Muscle layer of colon (tissue), 2 donors: ENCODE measurements around the gene ARHGAP26.
A peak's percentile ranks its signal among the peaks of the same experiment; 100 is the strongest.

Experiments used
- H3K27ac ChIP-seq: one replicate; pipeline ENCODE4 v1.7.0; 2013; ENCODE audit warnings: low read depth, mild to moderate bottlenecking, low read length, moderate library complexity
- H3K27me3 ChIP-seq, 2 donors: one replicate each; pipeline ENCODE4 v1.7.0; 2013; ENCODE audit warnings: low read length in 2 of 2, mild to moderate bottlenecking in 2 of 2; ENCODE audit not compliant: insufficient read depth in 2 of 2, control insufficient read depth in 1 of 2
- H3K36me3 ChIP-seq: one replicate; pipeline ENCODE4 v1.7.0; 2013; ENCODE audit warnings: mild to moderate bottlenecking, low read length; ENCODE audit not compliant: insufficient read depth
- H3K4me1 ChIP-seq: one replicate; pipeline ENCODE4 v1.7.0; 2013; ENCODE audit warnings: mild to moderate bottlenecking, low read length; ENCODE audit not compliant: insufficient read depth
- H3K4me3 ChIP-seq, 2 donors: one replicate each; pipeline ENCODE4 v1.7.0; 2013; ENCODE audit warnings: low read length in 2 of 2, low read depth in 1 of 2, mild to moderate bottlenecking in 1 of 2, moderate library complexity in 1 of 2
- H3K9ac ChIP-seq: one replicate; pipeline ENCODE4 v1.7.0; 2013; ENCODE audit warnings: low read length
- H3K9me3 ChIP-seq: one replicate; pipeline ENCODE4 v1.7.0; 2013; ENCODE audit warnings: mild to moderate bottlenecking, low read length
- donor health status: abdominal sarcoma.
- donor health status: Adenocarcinoma of cecum.

ARHGAP26 gene

GRCh38 chr5:143134900-143135299 lies 364.7 kb downstream of the ARHGAP26 start:
- Histone ChIP-seq H3K36me3 (no peaks in the 10 kb centered on the region), H3K4me3 (no peak overlapping the region), H3K9ac (no peak overlapping the region), H3K4me1 (peaks cover 7% of the 10 kb centered on the region), H3K9me3 (no peaks in the 10 kb centered on the region), H3K27ac (no peak overlapping the region), H3K27me3 (no peaks in the 10 kb centered on the region)

GRCh38 chr5:143135832-143136551 lies 365.8 kb downstream of the ARHGAP26 start:
- Histone ChIP-seq H3K4me1 (no peaks in the 10 kb centered on the region), H3K36me3 (no peaks in the 10 kb centered on the region), H3K27ac (no peak overlapping the region), H3K4me3 (no peak overlapping the region), H3K9me3 (no peaks in the 10 kb centered on the region), H3K27me3 (no peaks in the 10 kb centered on the region), H3K9ac (no peak overlapping the region)

- Histone ChIP-seq H3K9ac (no peak overlapping the region), H3K36me3 (no peaks in the 10 kb centered on the region), H3K4me1 (peaks cover 15% of the 10 kb centered on the region), H3K27me3 (no peaks in the 10 kb centered on the region), H3K9me3 (no peaks in the 10 kb centered on the region), H3K27ac (no peak overlapping the region), H3K4me3 (no peak overlapping the region)
These were observed 368.7 kb downstream of the ARHGAP26 start for GRCh38 chr5:143138839-143139238.

GRCh38 chr5:143139585-143139984 lies 369.4 kb downstream of the ARHGAP26 start:
- no peaks in the 10 kb centered on the region for H3K36me3 ChIP-seq
- no peak overlapping the region for H3K4me3 ChIP-seq
- H3K4me1 ChIP-seq = peaks cover 15% of the 10 kb centered on the region
- H3K27me3 ChIP-seq = no peaks in the 10 kb centered on the region
- no peaks in the 10 kb centered on the region for H3K9me3 ChIP-seq
- no peak overlapping the region for H3K27ac ChIP-seq
- no peak overlapping the region for H3K9ac ChIP-seq

GRCh38 chr5:143140492-143141203 lies 370.5 kb downstream of the ARHGAP26 start:
- H3K36me3 ChIP-seq = no peaks in the 10 kb centered on the region
- no peaks in the 10 kb centered on the region for H3K9me3 ChIP-seq
- H3K27me3 ChIP-seq = no peaks in the 10 kb centered on the region
- peaks cover 22% of the 10 kb centered on the region for H3K4me1 ChIP-seq
- H3K9ac ChIP-seq = no peak overlapping the region
- H3K4me3 ChIP-seq = no peak overlapping the region
- H3K27ac ChIP-seq = no peak overlapping the region

- H3K4me1 ChIP-seq = peaks cover 32% of the 10 kb centered on the region
- no peak overlapping the region for H3K4me3 ChIP-seq
- no peak overlapping the region for H3K27ac ChIP-seq
- H3K9me3 ChIP-seq = no peaks in the 10 kb centered on the region
- H3K9ac ChIP-seq = no peak overlapping the region
- no peaks in the 10 kb centered on the region for H3K27me3 ChIP-seq
- H3K36me3 ChIP-seq = no peaks in the 10 kb centered on the region
These were observed 371.5 kb downstream of the ARHGAP26 start for GRCh38 chr5:143141652-143142051.

GRCh38 chr5:143142596-143143435 lies 372.6 kb downstream of the ARHGAP26 start:
- Histone ChIP-seq H3K9me3 (no peaks in the 10 kb centered on the region), H3K27ac (peak overlapping the region; percentile 18)

GRCh38 chr5:143143973-143144372 lies 373.8 kb downstream of the ARHGAP26 start:
- Histone ChIP-seq H3K27ac (no peak overlapping the region), H3K9ac (no peak overlapping the region), H3K27me3 (no peaks in the 10 kb centered on the region), H3K4me3 (no peak overlapping the region), H3K36me3 (peaks cover 4% of the 10 kb centered on the region), H3K4me1 (peaks cover 48% of the 10 kb centered on the region), H3K9me3 (no peaks in the 10 kb centered on the region)

More at GRCh38 chr5:143142596-143143435, 372.6 kb downstream of the ARHGAP26 start:
- Histone ChIP-seq H3K9ac (no peak overlapping the region), H3K36me3 (peaks cover 2% of the 10 kb centered on the region), H3K27me3 (no peaks in the 10 kb centered on the region), H3K4me1 (peaks cover 37% of the 10 kb centered on the region), H3K4me3 (no peak overlapping the region)

GRCh38 chr5:143145243-143146160 lies 375.3 kb downstream of the ARHGAP26 start:
- peak overlapping the region; percentile 31 for H3K27ac ChIP-seq
- no peak overlapping the region for H3K4me3 ChIP-seq
- no peak overlapping the region for H3K9ac ChIP-seq

GRCh38 chr5:143146161-143146560 lies 376.0 kb downstream of the ARHGAP26 start:
- no peak overlapping the region for H3K27ac ChIP-seq
- H3K36me3 ChIP-seq = peaks cover 4% of the 10 kb centered on the region
- H3K9ac ChIP-seq = no peak overlapping the region
- H3K27me3 ChIP-seq = no peaks in the 10 kb centered on the region
- no peak overlapping the region for H3K4me3 ChIP-seq
- H3K9me3 ChIP-seq = no peaks in the 10 kb centered on the region
- H3K4me1 ChIP-seq = peaks cover 48% of the 10 kb centered on the region

More at GRCh38 chr5:143145243-143146160, 375.3 kb downstream of the ARHGAP26 start:
- H3K36me3 ChIP-seq = peaks cover 4% of the 10 kb centered on the region
- peaks cover 48% of the 10 kb centered on the region for H3K4me1 ChIP-seq
- no peaks in the 10 kb centered on the region for H3K9me3 ChIP-seq
- H3K27me3 ChIP-seq = no peaks in the 10 kb centered on the region
